Measurements from ENCODE around the gene PACRG. TPM values are rescaled to one million over a fixed set of nuclear protein-coding genes. Genes with fewer than 3 reads are reported as not detected.

PACRG gene
- total and polyA plus RNA-seq, 2 of the 8 experiments (the other 6 are each of a cell fraction or from before 2014, with no cell fraction given) = 0.44 to 0.54 TPM

GRCh38 chr6:162852192-162852591, 124.4 kb downstream of the PACRG start:
- FAIRE-seq = no peak
- Histone ChIP-seq H2BK20ac (ENCODE audit: low read length) (no peak overlapping the region), H3K23me2 (ENCODE audit: low read depth, low read length) (no peaks in the 10 kb centered on the region), H3K27me3 (replicated peaks in 1 of 4; ENCODE audit: control insufficient read depth in 3 of 4, extremely low read depth in 1 of 4, insufficient read depth in 3 of 4, low read length in 3 of 4) (no peaks in the 10 kb centered on the region), H2AK5ac (ENCODE audit: low read depth, low read length) (no peak overlapping the region), H3K27ac (ENCODE audit: low read depth, low read length) (no peak overlapping the region), H3K9me3 (ENCODE audit: insufficient read depth in 2 of 2, low read depth in 1 of 2, low read length in 1 of 2) (no peaks in the 10 kb centered on the region), H3K4me1 (replicated peaks in 1 of 4; ENCODE audit: control insufficient read depth in 3 of 4, insufficient read depth in 4 of 4, low read length in 3 of 4) (peaks cover 2 to 8% (median 3%) of the 10 kb centered on the region in 4 experiments; a peak in 6 of 7 replicates), H2BK15ac (ENCODE audit: low read length) (no peak overlapping the region), H3K4ac (replicated peaks; ENCODE audit: insufficient read length, low read depth, low read length) (no peak overlapping the region), H4K20me1 (replicated peaks in 1 of 2; ENCODE audit: control insufficient read depth in 1 of 2, insufficient read depth in 2 of 2, low read length in 2 of 2) (no peaks in the 10 kb centered on the region), H4K91ac (replicated peaks; ENCODE audit: insufficient read length, low read length) (no peak overlapping the region), H3K14ac (ENCODE audit: insufficient read length) (no peak overlapping the region), H3K23ac (ENCODE audit: insufficient read length) (no peak overlapping the region), H4K8ac (ENCODE audit: extremely low read depth, insufficient read depth, low read length) (peak overlapping the region; percentile 65; the same call in 1 of the 2 replicates), H2AFZ (ENCODE audit: low read length) (no peak overlapping the region), H3K36me3 (ENCODE audit: control insufficient read depth in 2 of 4, insufficient read depth in 4 of 4, low read length in 3 of 4) (no peaks in the 10 kb centered on the region), H3K18ac (ENCODE audit: extremely low read depth, low read length) (no peak overlapping the region), H2BK12ac (ENCODE audit: low read depth, low read length) (no peak overlapping the region), H2BK120ac (replicated peaks; ENCODE audit: low read depth, low read length) (no peak overlapping the region), H3K79me2 (ENCODE audit: control insufficient read depth in 1 of 2, insufficient read depth in 2 of 2, low read length in 2 of 2) (no peaks in the 10 kb centered on the region), H3K79me1 (ENCODE audit: low read depth, low read length) (no peaks in the 10 kb centered on the region), H3K9ac (replicated peaks in 1 of 4; ENCODE audit: extremely low read depth in 1 of 4, low read depth in 3 of 4, low read length in 3 of 4) (no peak overlapping the region), H4K5ac (ENCODE audit: insufficient read length, low read depth, low read length) (no peak overlapping the region), H2BK5ac (ENCODE audit: low read depth, low read length) (no peak overlapping the region), H3K4me3 (ENCODE audit: extremely low read depth in 1 of 4, insufficient read depth in 2 of 4, low read depth in 3 of 4, low read length in 4 of 4) (no peak overlapping the region), H3K56ac (replicated peaks; ENCODE audit: insufficient read length, low read depth, low read length) (no peak overlapping the region), H3K4me2 (ENCODE audit: insufficient read depth in 1 of 2, low read depth in 2 of 2, low read length in 2 of 2) (no peak overlapping the region)
- 86% methylated on average over 5 of the region's 6 CpGs; no CpG with 5 or more reads in 1 of the 2 experiments for WGBS, 2 experiments (ENCODE audit: extremely low coverage in 1 of 2, insufficient coverage in 1 of 2, insufficient read length in 1 of 2, insufficient replicate concordance in 2 of 2, low coverage in 1 of 2, low lambda C conversion rate in 2 of 2, missing lambda C conversion rate in 1 of 2)
- POLR2A ChIA-PET (ENCODE audit: partially characterized antibody) = no interaction called here
- CTCF ChIA-PET (ENCODE audit: partially characterized antibody) = interaction anchor here (0.6 kb wide), 1 partner anchor 916 kb away, joined by 3 read pairs; no protein-coding TSS in a partner anchor
- DNase-seq (ENCODE audit: low read depth in 1 of 2, low spot score in 2 of 2) = no peak
- no peak for TF ChIP-seq ATF3 (IDR thresholded peaks at IDR 0.05; ENCODE audit: insufficient read depth, low read depth, low read length)
- no peak for TF ChIP-seq CBX5 (IDR thresholded peaks at IDR 0.05; ENCODE audit: low read depth, low read length)
- no peak for TF ChIP-seq PHF8 (conservative IDR thresholded peaks at IDR 0.05; ENCODE audit: low read depth, low read length)
- no peak for TF ChIP-seq KDM5A (IDR thresholded peaks at IDR 0.05; ENCODE audit: low read length)
- no peak for TF ChIP-seq KDM1A (IDR thresholded peaks at IDR 0.05; ENCODE audit: borderline replicate concordance, low read length)
- no peak for TF ChIP-seq TCF12 (IDR thresholded peaks at IDR 0.05; ENCODE audit: low read depth, low read length)
- TF ChIP-seq RNF2 (IDR thresholded peaks at IDR 0.05; ENCODE audit: borderline replicate concordance, low read depth, low read length, missing control alignments, poor library complexity, severe bottlenecking) = no peak
- TF ChIP-seq SIN3A (conservative IDR thresholded peaks at IDR 0.05 in 1 of 2, IDR thresholded peaks at IDR 0.05 in 1 of 2; ENCODE audit: low read depth in 1 of 2, low read length in 2 of 2) = no peak
- TF ChIP-seq MAFK (IDR thresholded peaks at IDR 0.05; ENCODE audit: low read depth, low read length) = no peak
- no peak for TF ChIP-seq CHD1 (IDR thresholded peaks at IDR 0.05; ENCODE audit: low read depth, low read length)
- no peak for TF ChIP-seq FOSL1 (IDR thresholded peaks at IDR 0.05; ENCODE audit: insufficient read depth, low read depth, low read length)
- no peak for TF ChIP-seq RXRA (IDR thresholded peaks at IDR 0.05; ENCODE audit: insufficient read depth, low read depth, low read length)
- no peak for TF ChIP-seq SP1 (IDR thresholded peaks at IDR 0.05; ENCODE audit: low read depth, low read length)
- no peak for TF ChIP-seq SP4 (IDR thresholded peaks at IDR 0.05; ENCODE audit: low read length)
